ENCODE measurements around the gene PCDH9. TPM values are rescaled to one million over a fixed set of nuclear protein-coding genes. Genes with fewer than 3 reads are reported as not detected.

The PCDH9 gene
- total RNA-seq, 1 experiment from 2014 or later, result 2.2 TPM

DNA sequence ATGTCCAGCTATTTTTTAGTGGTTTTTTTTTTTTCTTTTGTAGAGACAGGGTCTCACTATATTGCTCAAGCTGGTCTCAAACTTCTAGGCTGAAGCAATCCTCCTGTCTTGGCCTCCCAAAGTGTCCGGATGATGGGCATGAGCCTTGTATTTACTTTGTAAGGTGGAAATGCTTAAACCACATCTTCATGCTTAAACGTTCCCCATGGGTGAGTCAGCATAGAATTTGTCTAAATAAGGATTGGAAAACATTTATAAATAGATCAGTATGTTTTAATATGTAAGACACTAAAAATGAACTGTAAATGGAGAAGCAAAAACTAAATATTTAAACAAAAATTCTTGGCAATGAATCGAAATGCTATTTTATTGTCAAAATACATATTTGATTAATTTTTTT is 698.0 kb downstream of the PCDH9 start:
- H3K9me3 ChIP-seq (replicated peaks), result no peaks in the 10 kb centered on the region

GRCh38 chr13:66530686-66531085 is 699.5 kb downstream of the PCDH9 start:
- Histone ChIP-seq H3K36me3 (no peaks in the 10 kb centered on the region), H3K27me3 (replicated peaks) (no peaks in the 10 kb centered on the region), H3K9me3 (replicated peaks) (no peaks in the 10 kb centered on the region), H3K27ac (no peak overlapping the region), H3K4me1 (replicated peaks) (peaks cover 8% of the 10 kb centered on the region), H3K4me3 (no peak overlapping the region)
- no peak for DNase-seq (ENCODE audit: low read depth in 1 of 2, low spot score in 2 of 2)

More for the DNA sequence above, 698.0 kb downstream of the PCDH9 start:
- H3K4me3 ChIP-seq, result no peak overlapping the region
- peaks cover 8% of the 10 kb centered on the region for H3K4me1 ChIP-seq (replicated peaks)
- H3K36me3 ChIP-seq, result no peaks in the 10 kb centered on the region
- no peaks in the 10 kb centered on the region for H3K27me3 ChIP-seq (replicated peaks)
- DNase-seq (ENCODE audit: low read depth in 1 of 2, low spot score in 2 of 2), result peak in 1 of 2 experiments; percentile 3
- no peak overlapping the region for H3K27ac ChIP-seq

- Histone ChIP-seq H3K27ac (no peak overlapping the region), H3K27me3 (replicated peaks) (no peaks in the 10 kb centered on the region), H3K36me3 (no peaks in the 10 kb centered on the region), H3K4me3 (no peak overlapping the region), H3K4me1 (replicated peaks) (peaks cover 8% of the 10 kb centered on the region), H3K9me3 (replicated peaks) (no peaks in the 10 kb centered on the region)
- no peak for DNase-seq (ENCODE audit: low read depth in 1 of 2, low spot score in 2 of 2)
Measured at GRCh38 chr13:66530158-66530557, 700.0 kb downstream of the PCDH9 start.

GRCh38 chr13:66528944-66529576 is 701.1 kb downstream of the PCDH9 start:
- Histone ChIP-seq H3K4me3 (no peak overlapping the region), H3K9me3 (replicated peaks) (no peaks in the 10 kb centered on the region), H3K4me1 (replicated peaks) (peaks cover 3% of the 10 kb centered on the region), H3K27me3 (replicated peaks) (no peaks in the 10 kb centered on the region; the same call in 1 of the 2 replicates), H3K36me3 (no peaks in the 10 kb centered on the region), H3K27ac (no peak overlapping the region)
- DNase-seq (ENCODE audit: low read depth in 1 of 2, low spot score in 2 of 2), result no peak

- H3K4me1 ChIP-seq (replicated peaks), result peaks cover 3% of the 10 kb centered on the region
- H3K27me3 ChIP-seq (replicated peaks), result no peaks in the 10 kb centered on the region; the same call in 1 of the 2 replicates
- H3K9me3 ChIP-seq (replicated peaks), result no peaks in the 10 kb centered on the region
- H3K4me3 ChIP-seq, result no peak overlapping the region
- H3K27ac ChIP-seq, result no peak overlapping the region
- DNase-seq (ENCODE audit: low read depth in 1 of 2, low spot score in 2 of 2), result no peak
- H3K36me3 ChIP-seq, result no peaks in the 10 kb centered on the region
Measured at GRCh38 chr13:66528180-66528579, 702.0 kb downstream of the PCDH9 start.

DNA sequence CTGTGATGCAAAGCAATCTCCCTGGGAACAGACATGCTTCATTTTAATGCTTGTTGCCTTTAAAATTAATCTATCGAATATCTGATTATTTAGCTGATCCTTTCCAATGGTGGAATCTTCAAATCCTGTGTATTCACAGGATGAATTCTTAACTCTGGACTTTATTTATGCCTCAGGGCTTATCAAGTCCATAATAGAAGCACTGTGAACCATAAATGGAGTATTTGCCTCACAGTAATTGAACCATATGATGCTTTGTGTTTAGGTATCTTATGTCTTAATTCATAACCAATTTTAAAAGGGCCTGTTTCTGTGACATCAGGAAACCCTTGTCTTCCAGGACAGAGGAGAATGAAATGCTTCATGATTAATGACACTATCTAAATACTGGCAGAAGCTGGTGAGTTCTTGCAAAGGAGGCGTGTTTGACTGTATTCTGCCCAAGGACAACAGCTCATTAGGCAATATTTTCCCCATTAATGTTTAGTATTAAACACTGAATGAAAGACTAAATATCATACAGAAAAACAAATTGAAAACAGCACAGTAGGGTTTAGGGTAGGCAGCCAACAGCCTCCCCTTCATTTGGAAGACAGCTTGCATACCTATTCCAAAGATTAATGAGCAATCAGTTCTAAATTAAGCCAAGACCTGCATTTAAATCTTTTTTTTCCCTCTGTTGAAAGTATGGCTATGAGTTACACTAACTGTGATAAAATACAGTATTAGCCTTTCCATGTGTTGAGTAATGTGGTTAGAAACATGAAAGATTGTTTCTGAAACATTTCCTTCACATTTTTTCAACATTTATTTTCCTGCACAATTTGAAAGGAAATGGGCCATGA is 709.4 kb downstream of the PCDH9 start:
- H3K27ac ChIP-seq, result no peak overlapping the region
- no peak for DNase-seq (ENCODE audit: low read depth in 1 of 2, low spot score in 2 of 2)

DNA sequence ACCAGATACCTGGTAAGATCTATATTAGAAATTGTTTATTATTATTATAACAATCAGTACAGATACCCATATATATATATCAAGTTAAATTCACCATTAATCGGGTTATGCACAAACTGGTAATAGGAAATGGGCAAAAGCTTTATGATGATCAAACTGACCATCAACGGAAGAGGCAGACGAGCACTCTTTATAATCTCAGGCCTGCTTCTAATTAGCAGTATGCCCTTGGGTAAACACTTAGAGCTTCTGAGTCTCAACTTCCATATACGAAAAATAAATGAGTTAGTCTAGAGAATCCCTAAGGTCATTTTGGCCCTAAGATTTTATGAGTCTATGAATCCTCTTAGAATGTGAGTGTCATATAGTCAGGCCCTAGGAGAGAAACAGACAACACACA is 710.9 kb downstream of the PCDH9 start:
- no peak for DNase-seq (ENCODE audit: low read depth in 1 of 2, low spot score in 2 of 2)
- Histone ChIP-seq H3K9me3 (replicated peaks) (no peaks in the 10 kb centered on the region), H3K4me1 (replicated peaks) (no peaks in the 10 kb centered on the region), H3K27me3 (replicated peaks) (no peaks in the 10 kb centered on the region), H3K4me3 (no peak overlapping the region), H3K27ac (no peak overlapping the region), H3K36me3 (no peaks in the 10 kb centered on the region)

More for the DNA sequence above, 709.4 kb downstream of the PCDH9 start:
- Histone ChIP-seq H3K4me3 (no peak overlapping the region), H3K27me3 (replicated peaks) (no peaks in the 10 kb centered on the region; the same call in 1 of the 2 replicates), H3K9me3 (replicated peaks) (no peaks in the 10 kb centered on the region), H3K36me3 (no peaks in the 10 kb centered on the region), H3K4me1 (replicated peaks) (no peaks in the 10 kb centered on the region)

DNA sequence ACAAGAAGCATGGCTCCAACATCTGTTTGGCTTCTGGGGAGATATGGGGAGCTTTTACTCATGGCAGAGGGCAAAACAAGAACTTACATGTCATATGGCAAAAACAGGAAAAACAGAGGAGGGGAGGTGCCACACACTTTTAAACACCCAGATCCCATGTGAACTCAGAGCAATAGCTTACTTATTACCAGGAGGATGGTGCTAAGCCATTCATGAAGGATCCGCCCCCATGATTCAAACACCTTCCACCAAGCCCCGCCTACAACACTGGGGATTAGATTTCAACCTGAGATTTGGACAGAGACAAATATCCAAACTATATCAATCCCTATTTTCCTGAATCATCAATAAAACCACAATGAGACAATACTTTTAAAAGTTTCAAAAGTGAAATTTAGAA is 712.1 kb downstream of the PCDH9 start:
- no peaks in the 10 kb centered on the region for H3K9me3 ChIP-seq (replicated peaks)
- H3K36me3 ChIP-seq, result no peaks in the 10 kb centered on the region
- no peaks in the 10 kb centered on the region for H3K4me1 ChIP-seq (replicated peaks)
- no peak for DNase-seq (ENCODE audit: low read depth in 1 of 2, low spot score in 2 of 2)
- H3K27ac ChIP-seq, result no peak overlapping the region
- no peak overlapping the region for H3K4me3 ChIP-seq
- no peaks in the 10 kb centered on the region for H3K27me3 ChIP-seq (replicated peaks)

- DNase-seq (ENCODE audit: low read depth in 1 of 2, low spot score in 2 of 2), result no peak
Measured at GRCh38 chr13:66513728-66514127, 716.4 kb downstream of the PCDH9 start.

GRCh38 chr13:66509175-66509574 is 721.0 kb downstream of the PCDH9 start:
- no peak overlapping the region for H3K27ac ChIP-seq
- no peaks in the 10 kb centered on the region for H3K36me3 ChIP-seq
- H3K4me3 ChIP-seq, result no peak overlapping the region
- no peaks in the 10 kb centered on the region for H3K9me3 ChIP-seq (replicated peaks)
- H3K27me3 ChIP-seq (replicated peaks), result no peaks in the 10 kb centered on the region
- DNase-seq (ENCODE audit: low read depth in 1 of 2, low spot score in 2 of 2), result no peak
- no peaks in the 10 kb centered on the region for H3K4me1 ChIP-seq (replicated peaks)

More at GRCh38 chr13:66513728-66514127, 716.4 kb downstream of the PCDH9 start:
- no peaks in the 10 kb centered on the region for H3K9me3 ChIP-seq (replicated peaks)
- no peaks in the 10 kb centered on the region for H3K36me3 ChIP-seq
- H3K27ac ChIP-seq, result no peak overlapping the region
- H3K4me1 ChIP-seq (replicated peaks), result no peaks in the 10 kb centered on the region
- no peaks in the 10 kb centered on the region for H3K27me3 ChIP-seq (replicated peaks)
- H3K4me3 ChIP-seq, result no peak overlapping the region

- no peak for DNase-seq (ENCODE audit: low read depth in 1 of 2, low spot score in 2 of 2)
Measured at GRCh38 chr13:66508153-66508909, 721.8 kb downstream of the PCDH9 start.

GRCh38 chr13:66506979-66507378 is 723.2 kb downstream of the PCDH9 start:
- H3K27me3 ChIP-seq (replicated peaks), result no peaks in the 10 kb centered on the region
- H3K4me3 ChIP-seq, result no peak overlapping the region
- H3K4me1 ChIP-seq (replicated peaks), result no peaks in the 10 kb centered on the region
- no peak overlapping the region for H3K27ac ChIP-seq
- DNase-seq (ENCODE audit: low read depth in 1 of 2, low spot score in 2 of 2), result no peak
- H3K9me3 ChIP-seq (replicated peaks), result no peaks in the 10 kb centered on the region
- H3K36me3 ChIP-seq, result no peaks in the 10 kb centered on the region

More at GRCh38 chr13:66508153-66508909, 721.8 kb downstream of the PCDH9 start:
- Histone ChIP-seq H3K36me3 (no peaks in the 10 kb centered on the region), H3K4me1 (replicated peaks) (no peaks in the 10 kb centered on the region), H3K27me3 (replicated peaks) (no peaks in the 10 kb centered on the region), H3K27ac (no peak overlapping the region), H3K4me3 (no peak overlapping the region), H3K9me3 (replicated peaks) (no peaks in the 10 kb centered on the region)

DNA sequence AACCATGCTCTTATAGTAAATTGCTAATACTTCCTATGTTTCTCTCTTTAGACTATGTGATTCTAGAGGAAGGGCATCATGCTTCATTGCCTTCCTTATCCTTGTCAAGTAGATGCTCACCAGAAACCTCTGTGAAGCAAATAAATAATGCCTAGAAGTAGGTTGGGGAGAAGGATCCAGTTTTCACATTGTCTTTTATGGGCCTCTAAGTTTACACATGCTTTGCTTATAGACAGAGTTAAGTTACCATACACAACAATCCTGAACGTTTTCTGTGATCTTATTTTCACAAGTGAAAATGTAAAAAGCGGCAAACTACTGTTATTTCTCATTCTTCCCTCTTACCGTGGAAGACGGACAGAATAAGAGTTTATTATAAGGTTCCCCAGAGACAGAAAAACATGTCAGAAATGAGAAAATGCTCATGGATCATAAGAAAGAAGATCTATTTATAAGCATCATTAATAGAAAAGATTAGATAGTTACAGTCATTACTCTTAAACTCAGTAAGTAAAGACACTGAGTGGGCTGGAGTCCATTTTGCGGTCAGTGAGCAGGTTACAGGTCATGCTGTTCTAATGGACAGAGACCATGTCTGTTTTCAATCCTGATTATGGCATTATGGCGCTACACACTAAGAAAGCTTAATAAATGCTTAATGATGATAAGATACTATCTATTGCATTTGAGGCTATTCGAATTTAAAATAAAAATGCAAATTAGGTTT is 723.9 kb downstream of the PCDH9 start:
- Histone ChIP-seq H3K9me3 (replicated peaks) (no peaks in the 10 kb centered on the region), H3K27me3 (replicated peaks) (no peaks in the 10 kb centered on the region), H3K4me1 (replicated peaks) (no peaks in the 10 kb centered on the region), H3K4me3 (no peak overlapping the region), H3K36me3 (no peaks in the 10 kb centered on the region), H3K27ac (no peak overlapping the region)
- DNase-seq (ENCODE audit: low read depth in 1 of 2, low spot score in 2 of 2), result no peak
